Measurements from ENCODE around the gene BTC.
"Not testable (repeated sequence)": the region's sequence is repeated elsewhere in the genome, so short reads cannot be mapped to it uniquely, and the experiment has no call there.

The BTC gene

GRCh38 chr4:74757136-74757535, 37.2 kb downstream of the BTC start:
- no peak for DNase-seq

- no peak for DNase-seq
Measured at GRCh38 chr4:74755486-74755885, 38.8 kb downstream of the BTC start.

DNA sequence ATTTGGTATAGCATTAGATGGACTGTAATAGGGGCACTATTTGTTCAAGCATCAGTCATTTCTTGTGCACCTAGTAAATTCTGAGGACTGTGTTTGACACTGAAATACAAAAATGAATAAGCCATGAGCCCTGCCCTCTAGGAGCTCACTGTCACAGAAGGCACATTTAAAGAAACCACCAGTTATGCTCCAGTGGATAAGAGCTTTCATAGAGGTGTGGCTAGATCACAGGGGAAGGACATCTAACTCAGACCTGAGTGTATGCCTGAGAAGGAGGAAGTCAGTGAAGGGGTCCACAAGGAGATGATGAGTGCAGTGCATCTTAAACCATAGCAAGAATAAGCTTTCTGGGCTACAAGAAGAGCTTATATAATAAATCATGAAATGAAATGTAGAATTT, 40.1 kb downstream of the BTC start:
- no peak for DNase-seq

DNA sequence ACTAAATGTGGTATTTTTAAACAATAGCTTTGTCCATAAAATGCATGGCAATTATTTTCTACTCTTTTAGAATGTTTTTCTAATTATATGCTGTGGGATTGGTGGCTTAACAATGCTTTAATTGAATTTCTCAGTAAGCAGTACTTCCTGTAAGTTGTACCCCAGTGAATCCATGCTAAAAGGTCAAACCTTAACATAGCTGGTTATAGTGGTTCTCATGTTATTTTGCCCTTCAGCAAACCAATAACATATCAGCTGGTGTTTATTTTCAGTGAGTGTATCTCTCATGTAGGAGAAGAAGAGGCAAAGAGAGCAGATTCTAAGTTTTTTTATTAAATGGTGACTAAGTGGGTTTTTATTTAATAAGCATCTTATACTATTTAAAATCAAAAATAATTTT, 41.5 kb downstream of the BTC start:
- no peak for DNase-seq

DNA sequence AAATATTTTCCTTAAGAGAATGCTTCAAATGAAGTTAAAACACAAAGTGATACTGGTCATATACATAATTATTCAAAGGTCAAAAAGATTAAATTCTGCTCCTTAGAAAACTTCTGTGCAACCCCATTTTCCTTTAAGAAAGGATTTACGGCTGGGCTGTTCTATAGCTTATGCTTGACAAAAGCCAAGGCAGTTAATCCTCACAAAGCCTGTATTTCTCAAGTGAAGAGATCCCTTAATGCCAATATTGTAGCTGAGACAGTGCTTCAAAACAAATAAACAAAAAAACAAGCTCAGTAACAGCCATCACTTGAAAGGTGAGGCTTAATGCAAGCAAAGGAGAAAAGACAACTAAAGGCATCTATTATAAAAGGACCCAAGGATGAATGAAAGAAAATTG, 42.5 kb downstream of the BTC start:
- DNase-seq = no peak

DNA sequence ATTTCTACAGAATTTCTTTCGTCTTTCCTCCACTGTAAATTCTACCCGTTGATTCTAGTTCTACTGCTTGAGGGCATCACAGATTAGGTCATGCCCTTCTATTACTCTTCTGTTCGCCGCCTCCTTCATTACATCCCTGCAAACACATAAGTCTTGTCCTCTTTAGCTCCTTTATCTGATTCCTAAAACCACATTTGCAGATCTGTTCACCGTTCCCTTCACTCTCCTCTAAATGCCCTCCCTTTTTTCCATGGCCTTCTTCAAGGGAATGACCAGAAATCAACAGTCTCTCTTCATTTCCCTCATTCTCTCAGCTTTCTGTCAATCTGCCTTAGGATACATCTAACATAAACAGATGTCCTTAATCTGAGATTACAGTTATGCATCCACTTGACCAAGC, 43.1 kb downstream of the BTC start:
- DNase-seq = no peak

DNA sequence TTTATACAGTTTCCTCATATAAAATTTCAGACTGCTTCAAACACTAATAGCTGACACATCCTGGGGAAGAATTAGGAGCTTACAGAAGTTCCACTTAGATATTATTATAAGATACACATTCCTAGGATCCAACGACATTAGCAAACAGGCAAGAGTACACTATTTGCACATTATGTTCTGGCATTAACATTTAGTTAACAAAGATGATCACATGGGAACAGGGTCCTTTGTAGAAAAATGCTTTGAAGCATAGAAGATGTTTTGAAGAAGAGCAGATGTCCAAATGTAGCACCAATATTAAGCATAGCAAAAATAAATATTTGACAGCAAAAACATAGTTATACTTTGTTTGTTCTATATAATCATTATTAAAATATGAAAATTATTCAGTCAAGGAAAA, 52.1 kb downstream of the BTC start:
- DNase-seq = no peak

GRCh38 chr4:74738464-74739143, 55.7 kb downstream of the BTC start:
- DNase-seq = no peak

- no peak for DNase-seq
Measured at GRCh38 chr4:74734995-74735394, 59.3 kb downstream of the BTC start.

DNA sequence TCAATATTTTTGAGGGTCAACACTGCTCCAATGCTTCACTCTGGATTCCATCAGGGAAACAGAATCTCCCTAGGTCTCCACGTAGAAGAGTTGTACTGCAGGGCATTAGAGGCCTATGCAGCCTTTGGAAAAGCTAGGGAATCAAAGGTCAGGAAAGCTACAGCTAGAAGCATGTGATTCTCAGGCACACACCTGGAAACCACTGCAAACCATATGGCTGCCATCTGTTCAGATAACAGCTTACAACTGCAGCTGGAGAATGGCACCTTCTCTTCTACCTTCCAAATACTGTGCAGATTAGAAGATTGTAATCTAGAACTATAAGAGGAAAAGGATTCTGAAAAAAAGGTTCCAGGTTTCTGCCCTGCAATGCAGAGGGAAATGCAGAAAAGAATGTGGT, 60.6 kb downstream of the BTC start:
- DNase-seq = no peak

DNA sequence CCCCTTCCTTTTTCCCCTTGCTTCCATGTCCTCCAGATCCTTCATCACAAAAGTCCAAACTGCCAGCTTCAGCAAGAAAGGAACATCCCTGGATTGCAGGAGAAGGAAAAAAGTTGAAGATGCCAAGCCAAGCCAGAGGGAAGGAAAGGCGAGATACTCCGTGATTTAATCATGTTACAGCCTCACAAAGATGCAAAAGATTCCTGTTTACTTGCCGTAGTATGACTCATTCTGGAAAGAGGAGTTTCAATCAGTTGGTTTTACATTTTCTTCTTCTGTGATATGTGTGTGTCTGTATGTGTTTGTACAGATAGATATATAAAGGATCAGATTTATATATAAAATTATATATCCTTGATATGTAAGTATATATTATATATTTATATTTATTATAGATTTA, 69.3 kb downstream of the BTC start:
- DNase-seq = no peak

- DNase-seq = no peak
Measured at GRCh38 chr4:74716436-74716765, 77.9 kb downstream of the BTC start.

DNA sequence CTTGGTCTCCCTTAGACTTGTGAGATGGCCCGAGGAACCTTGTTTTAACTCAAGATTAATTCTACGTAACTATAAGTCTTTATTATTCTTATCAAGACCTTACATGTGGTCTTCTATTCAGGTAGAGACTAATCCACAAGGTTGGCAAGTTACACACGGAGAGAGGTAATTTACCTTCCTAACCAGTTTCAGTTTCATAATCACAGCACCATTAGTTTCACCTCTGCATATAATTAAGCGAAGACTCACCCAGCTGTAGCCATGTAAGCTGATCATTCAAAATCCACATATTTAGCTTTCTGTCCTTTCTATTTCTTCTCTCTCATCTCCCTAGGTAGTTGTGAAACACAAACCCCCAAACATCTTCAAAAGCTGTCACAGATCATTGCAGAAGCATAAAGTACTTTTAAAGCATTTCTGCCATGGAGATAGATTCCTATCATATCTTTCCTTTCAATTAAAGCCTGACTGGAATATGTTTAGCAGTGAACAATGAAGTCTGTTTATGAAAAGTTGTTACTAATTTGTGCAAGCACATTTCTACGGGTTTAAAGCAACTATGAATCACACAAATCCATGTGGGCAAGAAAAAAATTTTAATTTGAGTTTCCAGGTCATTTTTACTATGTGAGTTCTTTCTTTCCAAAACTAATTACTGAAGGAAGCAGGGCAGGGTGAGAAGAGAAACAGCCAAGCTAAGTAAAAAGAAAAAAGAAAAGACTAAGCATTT, 78.5 kb downstream of the BTC start:
- DNase-seq = no peak

GRCh38 chr4:74714611-74715130, 79.7 kb downstream of the BTC start:
- no peak for DNase-seq

DNA sequence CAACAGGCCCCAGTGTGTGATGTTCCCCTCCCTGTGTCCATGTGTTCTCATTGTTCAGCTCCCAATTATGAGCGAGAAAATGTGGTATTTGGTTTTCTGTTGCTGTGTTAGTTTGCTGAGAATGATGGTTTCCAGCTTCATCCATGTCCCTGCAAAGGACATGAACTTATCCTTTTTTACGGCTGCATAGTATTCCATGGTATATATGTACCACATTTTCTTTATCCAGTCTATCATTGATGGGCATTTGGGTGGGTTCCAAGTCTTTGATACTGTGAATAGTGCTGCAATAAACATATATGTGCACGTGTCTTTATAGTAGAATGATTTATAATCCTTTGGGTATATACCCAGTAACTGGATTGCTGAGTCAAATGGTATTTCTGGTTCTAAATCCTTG, 86.2 kb downstream of the BTC start:
- DNase-seq = not testable (repeated sequence)
